NCI-H510A (cell line): ENCODE measurements around the gene IFTAP.
"Not testable (repeated sequence)": the region's sequence is repeated elsewhere in the genome, so short reads cannot be mapped to it uniquely, and the experiment has no call there.

Experiments used
- DNase-seq: peaks from one replicate; lab custom pipeline; 2025; lab: John Stamatoyannopoulos, UW

Gene IFTAP, protein sequence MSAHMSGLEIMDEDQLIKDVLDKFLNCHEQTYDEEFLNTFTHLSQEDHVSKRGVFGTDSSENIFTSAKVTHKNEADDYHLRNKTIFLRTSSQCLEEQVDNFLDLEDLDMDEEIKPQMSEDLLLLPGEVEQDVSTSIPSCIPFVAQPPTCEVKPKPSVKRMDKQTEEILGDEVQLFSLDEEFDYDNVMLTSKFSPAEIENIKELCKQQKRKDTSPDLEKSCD

GRCh38 chr11:36594316-36594989, at the start of gene IFTAP:
TSS of gene IFTAP (plus strand) at chr11:36594502. CDS start at chr11:36610104, 15,602 bp downstream.
- peak; percentile 48 for DNase-seq

GRCh38 chr11:36550385-36551115, 43.8 kb upstream of the IFTAP start:
- DNase-seq = no peak

DNA sequence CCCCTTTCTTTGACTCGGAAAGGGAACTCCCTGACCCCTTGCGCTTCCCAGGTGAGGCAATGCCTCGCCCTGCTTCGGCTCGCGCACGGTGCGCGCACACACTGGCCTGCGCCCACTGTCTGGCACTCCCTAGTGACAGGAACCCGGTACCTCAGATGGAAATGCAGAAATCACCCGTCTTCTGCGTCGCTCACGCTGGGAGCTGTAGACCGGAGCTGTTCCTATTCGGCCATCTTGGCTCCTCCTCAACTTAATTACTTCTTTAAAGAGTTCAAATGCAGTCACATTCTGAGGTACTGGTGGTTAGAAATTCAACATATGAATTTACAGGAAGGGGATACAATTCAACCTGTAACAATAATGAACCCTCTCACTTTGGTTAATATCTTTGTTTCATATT, 36.9 kb upstream of the IFTAP start:
- not testable (repeated sequence) for DNase-seq

GRCh38 chr11:36557991-36558390, 36.3 kb upstream of the IFTAP start:
- no peak for DNase-seq

DNA sequence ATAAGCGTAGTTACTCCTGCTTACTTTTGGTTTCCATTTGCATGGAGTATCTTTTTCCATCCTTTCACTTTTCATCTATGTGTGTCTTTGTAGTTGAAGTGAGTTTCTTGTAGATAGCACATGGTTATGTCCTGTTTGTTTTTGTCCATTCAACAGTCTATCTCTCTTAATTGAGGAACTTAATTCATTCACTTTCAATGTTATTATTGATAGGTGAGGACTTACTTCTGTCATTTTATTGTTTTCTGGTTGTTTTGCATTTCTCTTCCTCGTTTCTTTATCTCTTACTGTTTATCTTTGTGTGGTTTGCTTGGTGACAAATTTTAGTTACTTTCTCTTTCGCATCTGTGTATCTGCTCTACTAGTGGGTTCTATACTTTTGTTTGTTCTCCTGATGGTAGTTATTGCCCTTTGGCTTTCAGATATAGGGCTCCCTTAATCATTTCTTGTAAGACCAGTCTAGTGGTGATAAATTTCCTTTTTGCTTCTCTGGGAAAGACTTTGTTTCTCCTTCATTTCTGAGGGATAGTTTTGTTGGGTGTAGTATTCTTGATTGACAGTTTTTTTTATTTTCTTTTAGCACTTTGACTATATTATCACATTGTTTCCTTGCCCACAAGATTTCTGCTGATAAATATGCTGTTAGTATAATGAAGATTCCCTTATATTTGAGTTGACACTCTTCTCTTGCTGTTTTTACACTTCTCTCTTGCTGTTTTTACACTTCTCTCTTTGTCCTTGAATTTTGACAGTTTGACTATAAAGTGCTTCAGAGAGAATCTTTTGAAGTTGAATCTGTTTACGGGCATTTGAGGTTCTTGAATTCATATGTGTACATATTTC, 35.5 kb upstream of the IFTAP start:
- DNase-seq = no peak

DNA sequence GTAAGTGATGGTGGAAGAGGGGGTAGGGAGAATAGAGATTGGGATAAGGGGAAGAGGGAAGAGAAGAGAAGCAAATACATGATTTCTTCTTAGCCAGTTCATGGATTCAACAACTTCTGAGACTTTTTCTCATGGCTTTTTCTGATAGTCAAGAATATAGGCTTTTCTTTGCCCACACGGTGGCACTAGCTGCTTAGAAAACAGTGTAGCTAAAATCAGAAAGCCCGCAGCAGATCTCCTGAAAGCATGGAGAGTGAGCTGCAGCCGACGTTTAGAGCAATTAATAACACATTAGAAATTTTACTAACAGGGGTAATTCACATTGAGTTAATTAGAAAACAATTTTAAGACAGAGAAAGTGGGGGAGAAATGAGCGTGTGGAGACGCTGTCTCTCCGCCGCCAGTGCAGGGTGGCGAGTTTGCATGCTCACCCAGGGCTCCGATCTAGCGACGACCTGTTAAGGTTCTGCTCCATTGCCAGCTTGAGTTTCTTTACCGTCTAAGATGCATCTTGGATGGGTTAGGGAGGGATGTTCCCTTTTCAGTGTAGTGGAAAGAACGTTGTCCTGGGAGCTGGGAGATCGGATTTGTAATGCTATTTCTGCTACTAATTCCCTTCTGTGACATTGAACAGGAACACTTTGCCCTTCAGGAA, 29.8 kb upstream of the IFTAP start:
- DNase-seq = no peak

GRCh38 chr11:36565031-36565610, 29.2 kb upstream of the IFTAP start:
- DNase-seq = no peak

GRCh38 chr11:36566407-36567053, 27.8 kb upstream of the IFTAP start:
- DNase-seq = no peak

DNA sequence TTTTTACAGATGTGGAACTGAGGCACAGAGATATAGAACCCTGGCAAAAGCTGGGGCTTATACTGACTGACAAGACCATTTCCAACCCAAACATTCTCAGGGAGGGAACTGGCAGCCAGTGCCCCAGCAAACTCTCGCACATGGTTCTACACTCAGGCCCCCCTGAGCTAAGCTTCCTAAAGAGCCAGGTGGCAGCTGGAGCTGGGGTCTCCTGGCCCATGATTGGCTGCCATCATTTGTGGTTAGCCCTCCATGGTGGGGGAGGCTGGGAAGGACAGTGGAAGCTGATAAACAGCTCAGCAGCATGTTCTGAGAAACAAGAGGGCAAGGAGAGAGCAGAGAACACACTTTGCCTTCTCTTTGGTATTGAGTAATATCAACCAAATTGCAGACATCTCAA, 26.6 kb upstream of the IFTAP start, which contains the start of gene RAG1:
TSS of gene RAG1 (plus strand) at position 314 of the 400 bp plus-strand sequence. CDS start 5,298 bp downstream, outside the sequence.
- DNase-seq = no peak

DNA sequence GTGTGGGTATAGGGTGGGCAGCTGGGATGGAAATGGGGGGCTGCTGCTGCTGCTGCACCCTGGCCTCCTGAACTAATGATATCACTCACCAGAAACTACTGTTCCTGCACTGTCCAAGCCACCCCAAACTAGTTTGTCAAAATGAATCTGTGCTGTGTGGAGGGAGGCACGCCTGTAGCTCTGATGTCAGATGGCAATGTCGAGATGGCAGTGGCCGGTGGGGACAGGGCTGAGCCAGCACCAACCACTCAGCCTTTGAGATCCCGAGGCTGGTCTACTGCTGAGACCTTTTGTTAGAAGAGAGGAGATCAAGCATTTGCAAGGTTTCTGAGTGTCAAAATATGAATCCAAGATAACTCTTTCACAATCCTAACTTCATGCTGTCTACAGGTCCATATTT, 25.2 kb upstream of the IFTAP start:
- no peak for DNase-seq

GRCh38 chr11:36574486-36574885, 19.8 kb upstream of the IFTAP start:
- DNase-seq = no peak

GRCh38 chr11:36577373-36577772, 16.9 kb upstream of the IFTAP start:
- DNase-seq = no peak

DNA sequence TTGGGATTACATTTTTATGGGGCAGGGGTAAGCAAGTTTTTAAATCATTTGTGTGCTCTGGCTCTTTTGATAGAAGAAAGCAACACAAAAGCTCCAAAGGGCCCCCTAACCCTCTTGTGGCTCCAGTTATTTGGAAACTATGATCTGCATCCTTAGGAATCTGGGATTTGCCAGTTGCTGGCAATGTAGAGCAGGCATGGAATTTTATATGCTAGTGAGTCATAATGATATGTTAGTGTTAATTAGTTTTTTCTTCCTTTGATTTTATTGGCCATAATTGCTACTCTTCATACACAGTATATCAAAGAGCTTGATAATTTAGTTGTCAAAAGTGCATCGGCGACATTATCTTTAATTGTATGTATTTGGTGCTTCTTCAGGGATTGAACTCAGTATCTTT, 16.4 kb upstream of the IFTAP start:
- DNase-seq = no peak

DNA sequence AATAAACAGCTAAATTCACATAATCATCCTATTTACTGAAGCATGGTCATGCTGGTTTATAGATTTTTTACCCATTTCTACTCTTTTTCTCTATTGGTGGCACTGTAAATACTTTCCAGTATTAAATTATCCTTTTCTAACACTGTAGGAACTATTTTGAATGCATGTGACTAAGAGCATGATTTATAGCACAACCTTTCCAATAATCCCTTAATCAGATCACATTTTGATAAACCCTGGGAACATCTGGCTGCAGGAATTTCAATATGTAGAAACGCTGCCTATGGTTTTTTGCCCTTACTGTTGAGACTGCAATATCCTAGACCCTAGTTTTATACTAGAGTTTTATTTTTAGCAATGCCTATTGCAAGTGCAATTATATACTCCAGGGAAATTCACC, 15.8 kb upstream of the IFTAP start:
- DNase-seq = no peak

DNA sequence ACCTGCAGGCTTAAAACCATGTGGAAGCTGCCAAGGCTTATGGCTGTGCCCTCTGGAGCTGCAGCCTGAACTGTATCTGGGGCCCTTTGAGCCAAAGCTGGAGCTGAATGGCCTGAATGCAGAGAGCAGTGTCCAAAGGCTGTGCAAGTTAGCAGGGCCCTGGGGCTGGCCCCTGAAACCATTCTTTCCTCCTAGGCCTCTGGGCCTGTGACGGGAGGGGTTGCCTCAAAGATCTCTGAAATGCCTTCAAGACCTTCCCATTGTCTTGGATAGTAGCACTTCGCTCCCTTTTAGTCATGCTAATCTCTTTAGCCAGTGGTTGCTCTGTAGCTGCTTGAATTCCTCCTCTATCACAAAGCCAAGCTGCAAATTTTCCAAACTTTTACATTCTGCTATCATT, 12.8 kb upstream of the IFTAP start:
- no peak for DNase-seq

DNA sequence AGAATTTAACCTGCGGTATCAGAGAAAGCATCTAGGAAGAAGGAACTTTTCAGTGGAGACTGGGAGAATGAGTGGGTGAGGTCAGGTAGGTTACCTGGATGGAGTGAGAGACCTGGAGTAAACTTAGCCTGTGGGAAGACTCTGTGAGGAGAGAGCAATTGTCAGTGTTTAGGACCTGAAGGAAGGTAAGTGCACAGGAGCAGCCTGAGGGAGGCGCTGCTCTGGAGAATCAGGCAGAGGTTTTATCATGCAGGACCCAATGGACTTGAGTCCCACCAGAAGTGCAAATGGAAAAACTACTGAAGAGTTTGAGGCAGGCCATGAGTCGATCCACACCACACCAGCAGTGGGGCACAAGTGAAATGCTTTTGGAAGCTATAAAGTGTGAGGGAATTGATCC, 10.6 kb upstream of the IFTAP start:
- no peak for DNase-seq

DNA sequence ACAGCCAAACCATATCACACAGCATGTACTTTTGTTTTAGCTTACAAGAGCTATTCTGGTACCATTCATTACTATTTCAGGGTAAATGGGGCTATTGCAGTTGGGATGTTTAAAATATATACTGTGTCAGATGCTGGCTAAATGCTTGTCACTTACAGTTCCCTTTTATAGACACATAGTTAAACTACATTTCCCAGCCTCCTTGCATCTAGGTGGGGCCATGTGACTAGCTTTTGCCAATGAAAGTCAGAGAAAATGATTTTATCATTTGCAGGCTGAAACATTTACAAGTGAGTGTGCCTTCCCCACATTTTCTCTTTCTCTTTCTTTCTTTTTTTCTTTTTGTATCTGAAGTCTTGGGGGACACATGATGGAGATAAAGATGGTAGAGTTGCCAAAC, 7.8 kb upstream of the IFTAP start:
- DNase-seq = no peak

DNA sequence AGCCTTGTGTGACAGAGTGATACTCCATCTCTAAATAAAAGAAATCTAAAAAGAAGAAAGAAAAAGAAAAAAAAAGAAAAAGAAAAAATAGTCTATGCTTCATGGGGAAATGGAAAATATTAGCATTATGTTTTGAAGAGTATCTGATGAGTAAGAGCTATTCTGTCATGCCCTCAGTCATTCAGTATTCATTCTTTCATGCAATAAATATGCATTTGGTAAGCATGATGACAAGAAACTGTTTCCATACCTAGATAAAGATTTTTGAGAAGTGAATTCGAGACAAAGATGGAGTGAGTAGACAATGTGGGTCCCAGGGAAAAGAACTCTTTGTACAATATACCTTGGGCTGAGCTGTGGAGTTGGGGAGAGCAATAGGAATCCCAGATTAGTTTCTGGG, 6.2 kb upstream of the IFTAP start:
- DNase-seq = no peak

DNA sequence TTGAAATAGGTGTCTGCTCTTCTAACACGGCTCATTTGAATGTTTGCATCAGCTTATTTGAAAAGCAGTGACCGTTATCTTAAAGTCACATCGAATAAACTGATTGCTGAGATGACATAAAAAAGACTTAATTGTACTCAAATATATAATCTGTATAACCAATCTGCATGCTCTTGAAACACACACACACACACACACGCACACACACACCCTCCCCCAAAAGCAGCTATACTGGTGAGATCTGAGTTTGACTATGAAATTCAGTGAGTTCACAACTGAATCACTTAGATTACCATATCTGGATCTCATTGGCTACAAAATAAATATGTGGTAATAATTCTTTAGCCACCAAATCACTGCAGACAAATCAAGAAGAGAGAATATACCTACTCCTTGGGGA, 3.8 kb upstream of the IFTAP start:
- DNase-seq = no peak

DNA sequence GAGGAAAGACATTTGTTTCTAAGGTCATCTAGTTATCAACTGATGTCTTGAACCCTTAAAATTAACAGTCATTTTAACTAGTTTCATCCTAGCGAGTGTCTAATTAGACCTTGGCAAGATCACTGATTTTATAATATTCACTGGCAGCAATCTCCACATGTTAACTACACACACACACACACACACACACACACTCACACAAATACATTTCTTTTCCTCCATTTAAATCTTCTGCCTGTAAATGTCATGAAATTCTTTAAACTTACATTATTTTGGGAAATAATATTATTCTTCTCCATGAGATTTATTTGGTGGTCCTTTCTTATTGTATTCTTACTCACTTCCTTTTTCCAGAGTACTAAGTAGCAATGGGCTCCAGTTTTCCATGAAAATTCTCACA, 2.9 kb upstream of the IFTAP start:
- DNase-seq = no peak

GRCh38 chr11:36596880-36597279, 2.6 kb downstream of the IFTAP start:
- no peak for DNase-seq
